ENCODE results near the gene SCTR. TPM values are rescaled to one million over a fixed set of nuclear protein-coding genes. Genes with fewer than 3 reads are reported as not detected.

SCTR gene
- total and polyA plus RNA-seq, 10 donors = 0.39 to 0.54 (median 0.47) TPM; not detected in 6

DNA sequence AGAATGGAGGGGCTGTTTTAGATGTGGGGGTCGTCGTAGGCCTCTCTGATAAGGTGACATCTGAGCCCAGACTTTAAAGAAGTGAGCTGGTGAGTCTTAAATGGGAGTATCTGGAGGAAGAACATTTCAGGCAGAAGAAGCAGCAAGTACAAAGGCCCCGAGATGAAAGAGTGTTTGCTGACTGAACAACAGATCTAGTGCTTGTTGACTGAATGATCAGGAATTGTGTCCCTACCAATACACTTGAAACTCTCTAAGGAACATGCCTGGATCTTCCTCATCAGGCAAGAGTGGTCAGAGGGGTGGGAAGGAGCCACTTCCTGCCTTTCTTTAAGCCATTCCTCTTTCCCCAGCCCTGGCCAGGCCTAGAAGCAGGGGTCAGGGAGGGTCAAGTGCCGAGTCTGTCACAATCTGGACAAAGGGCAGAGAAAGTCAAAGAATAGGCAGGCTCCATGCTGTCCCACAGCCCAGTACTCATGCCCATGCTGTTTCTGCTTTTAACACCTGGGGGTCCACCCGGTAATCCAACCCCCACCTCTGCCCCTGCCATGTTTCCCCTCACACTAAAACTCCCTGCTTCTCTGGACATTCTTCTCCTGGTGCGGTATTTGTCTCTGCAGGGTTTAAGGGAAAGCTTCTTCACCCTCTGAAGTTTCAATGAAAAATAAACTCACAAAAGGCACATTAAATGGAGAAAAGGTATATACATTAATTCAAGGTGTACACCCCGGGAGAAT lies 95.6 kb downstream of the SCTR start:
- 63 to 85% (median 76%) methylated on average over 7 of the region's 7 CpGs for WGBS, 5 donors
- Histone ChIP-seq H3K4me1 (peaks cover 3 to 72% (median 40%) of the 10 kb centered on the region in 6 donors), H3K9me3 (no peaks in the 10 kb centered on the region)

DNA sequence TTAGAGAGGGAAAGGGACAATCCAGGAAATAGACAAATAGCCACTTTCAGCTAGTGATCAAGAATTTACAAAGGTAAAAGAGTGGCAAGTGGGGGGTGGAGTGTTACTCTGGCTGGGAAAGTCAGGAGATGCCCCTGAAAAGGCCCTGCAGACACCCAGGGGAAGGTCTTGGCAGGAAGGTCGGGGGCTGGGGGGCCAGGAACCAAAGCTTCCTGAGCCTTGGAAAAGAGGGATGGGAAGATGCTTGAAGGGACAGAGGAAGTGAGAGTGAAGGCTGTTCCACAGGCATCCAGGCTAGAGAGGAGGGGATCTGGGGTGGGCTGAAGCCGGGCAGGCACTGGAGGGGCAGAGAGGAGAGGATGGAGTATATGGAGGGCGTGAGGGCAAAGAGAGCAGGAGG lies 96.5 kb downstream of the SCTR start:
- no peak for DNase-seq
- peak overlapping the region in 1 of 8 donors; percentile 61 for H3K27ac ChIP-seq
- H3K9me3 ChIP-seq = no peaks in the 10 kb centered on the region
- intact Hi-C loops (cut with DNase I; ENCODE audit: low total_unique reads) = no loop called here
- no peak overlapping the region for H3K4me3 ChIP-seq
- TF ChIP-seq POLR2AphosphoS5 (IDR thresholded peaks at IDR 0.05) = no peak
- TF ChIP-seq, protein P1, sequence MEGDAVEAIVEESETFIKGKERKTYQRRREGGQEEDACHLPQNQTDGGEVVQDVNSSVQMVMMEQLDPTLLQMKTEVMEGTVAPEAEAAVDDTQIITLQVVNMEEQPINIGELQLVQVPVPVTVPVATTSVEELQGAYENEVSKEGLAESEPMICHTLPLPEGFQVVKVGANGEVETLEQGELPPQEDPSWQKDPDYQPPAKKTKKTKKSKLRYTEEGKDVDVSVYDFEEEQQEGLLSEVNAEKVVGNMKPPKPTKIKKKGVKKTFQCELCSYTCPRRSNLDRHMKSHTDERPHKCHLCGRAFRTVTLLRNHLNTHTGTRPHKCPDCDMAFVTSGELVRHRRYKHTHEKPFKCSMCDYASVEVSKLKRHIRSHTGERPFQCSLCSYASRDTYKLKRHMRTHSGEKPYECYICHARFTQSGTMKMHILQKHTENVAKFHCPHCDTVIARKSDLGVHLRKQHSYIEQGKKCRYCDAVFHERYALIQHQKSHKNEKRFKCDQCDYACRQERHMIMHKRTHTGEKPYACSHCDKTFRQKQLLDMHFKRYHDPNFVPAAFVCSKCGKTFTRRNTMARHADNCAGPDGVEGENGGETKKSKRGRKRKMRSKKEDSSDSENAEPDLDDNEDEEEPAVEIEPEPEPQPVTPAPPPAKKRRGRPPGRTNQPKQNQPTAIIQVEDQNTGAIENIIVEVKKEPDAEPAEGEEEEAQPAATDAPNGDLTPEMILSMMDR (IDR thresholded peaks at IDR 0.05 in 8 of 11, conservative IDR thresholded peaks at IDR 0.05 in 3 of 11) = no peak
- no peak for TF ChIP-seq POLR2A (IDR thresholded peaks at IDR 0.05)
- H3K4me1 ChIP-seq = peaks cover 3 to 63% (median 40%) of the 10 kb centered on the region in 6 donors
- peaks cover 0 to 77% (median 13%) of the 10 kb centered on the region in 7 donors for H3K27me3 ChIP-seq (replicated peaks in 1 of 7)
- WGBS, 5 donors = 67 to 91% (median 85%) methylated on average over 3 of the region's 3 CpGs
- H3K36me3 ChIP-seq = no peaks in the 10 kb centered on the region

More for the DNA sequence above, 95.6 kb downstream of the SCTR start:
- peak overlapping the region in 5 of 8 donors; percentile 17 to 81 (median 37) for H3K27ac ChIP-seq
- H3K4me3 ChIP-seq = no peak overlapping the region
- intact Hi-C loops (cut with DNase I; ENCODE audit: low total_unique reads) = no loop called here
- TF ChIP-seq POLR2AphosphoS5 (IDR thresholded peaks at IDR 0.05) = peak in 1 of 3 donors; percentile 59
- TF ChIP-seq, protein P1 (IDR thresholded peaks at IDR 0.05 in 8 of 11, conservative IDR thresholded peaks at IDR 0.05 in 3 of 11) = no peak
- peaks cover 0 to 86% (median 13%) of the 10 kb centered on the region in 7 donors for H3K27me3 ChIP-seq (replicated peaks in 1 of 7)
- no peak for DNase-seq
- H3K36me3 ChIP-seq = no peaks in the 10 kb centered on the region

DNA sequence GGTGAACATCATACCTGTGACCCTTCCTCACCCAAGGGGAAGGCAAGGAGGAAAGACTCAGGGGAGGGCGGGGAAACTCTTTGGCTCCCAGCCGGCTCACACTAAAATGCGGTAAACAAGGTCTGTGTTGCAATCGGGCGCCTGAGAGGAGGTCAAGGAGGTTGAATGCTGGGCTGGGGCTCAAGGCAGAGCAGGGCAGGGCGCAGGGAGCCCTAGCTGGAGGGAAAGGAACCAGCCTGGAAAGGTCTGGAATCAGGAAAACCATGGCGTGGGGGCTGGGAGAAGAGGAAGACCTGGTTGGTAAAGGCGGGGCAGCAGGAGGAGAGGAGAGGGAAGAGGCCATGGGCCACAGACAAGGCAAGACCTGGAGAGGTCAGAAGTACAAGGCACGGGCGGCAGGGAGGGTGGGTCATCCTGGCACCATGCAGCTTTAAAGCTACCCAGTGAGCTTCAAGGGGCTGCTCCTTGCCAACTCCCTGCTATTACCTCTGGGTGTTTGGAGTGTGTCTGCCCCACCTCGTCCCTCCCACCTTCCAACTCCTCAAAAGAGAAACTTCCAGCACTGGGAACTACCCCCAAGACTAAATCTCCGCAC lies 97.4 kb downstream of the SCTR start:
- TF ChIP-seq, protein P1 (IDR thresholded peaks at IDR 0.05 in 8 of 11, conservative IDR thresholded peaks at IDR 0.05 in 3 of 11) = no peak
- TF ChIP-seq POLR2A (IDR thresholded peaks at IDR 0.05) (no peak), POLR2AphosphoS5 (IDR thresholded peaks at IDR 0.05) (peak in 1 of 3 donors; percentile 17)
- 52 to 71% (median 65%) methylated on average over 12 of the region's 12 CpGs for WGBS, 5 donors
- intact Hi-C loops (cut with DNase I; ENCODE audit: low total_unique reads) = no loop called here
- Histone ChIP-seq H3K4me1 (peaks cover 3 to 54% (median 32%) of the 10 kb centered on the region in 6 donors), H3K9me3 (no peaks in the 10 kb centered on the region), H3K27me3 (replicated peaks in 1 of 7) (peaks cover 0 to 69% (median 7%) of the 10 kb centered on the region in 7 donors), H3K27ac (peak overlapping the region in 1 of 8 donors; percentile 61), H3K4me3 (no peak overlapping the region), H3K36me3 (no peaks in the 10 kb centered on the region)
- no peak for DNase-seq

DNA sequence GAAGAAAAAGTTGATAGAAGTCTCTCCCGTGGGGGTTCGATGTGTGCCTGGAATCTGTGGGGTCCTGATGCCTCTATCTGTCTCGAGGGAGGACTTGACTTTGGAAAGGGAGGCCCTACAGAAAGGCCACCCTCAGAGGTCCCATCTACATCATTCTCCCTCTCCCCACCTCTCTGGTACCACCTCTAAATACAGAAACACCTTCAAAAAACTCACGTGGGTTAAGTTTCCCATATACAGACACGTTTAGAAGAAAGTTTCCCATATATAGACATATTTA lies 97.9 kb downstream of the SCTR start:
- H3K9me3 ChIP-seq = peaks cover 0 to 5% (median 2%) of the 10 kb centered on the region in 8 donors
- peaks cover 0 to 65% (median 1%) of the 10 kb centered on the region in 7 donors for H3K27me3 ChIP-seq (replicated peaks in 1 of 7)
- no peak for DNase-seq
- peaks cover 3 to 49% (median 26%) of the 10 kb centered on the region in 6 donors for H3K4me1 ChIP-seq
- TF ChIP-seq, protein P1 (IDR thresholded peaks at IDR 0.05 in 8 of 11, conservative IDR thresholded peaks at IDR 0.05 in 3 of 11) = no peak
- no peak for TF ChIP-seq POLR2AphosphoS5 (IDR thresholded peaks at IDR 0.05)
- no peak for TF ChIP-seq POLR2A (IDR thresholded peaks at IDR 0.05)
- H3K4me3 ChIP-seq = no peak overlapping the region
- H3K36me3 ChIP-seq = no peaks in the 10 kb centered on the region
- 57 to 67% (median 64%) methylated on average over 5 of the region's 5 CpGs for WGBS, 5 donors
- intact Hi-C loops (cut with DNase I; ENCODE audit: low total_unique reads) = no loop called here
- peak overlapping the region in 1 of 8 donors; percentile 61 for H3K27ac ChIP-seq
